Chondrocyte (in vitro differentiated cells): Measurements from ENCODE around the gene VRK3. TPM values are rescaled to one million over a fixed set of nuclear protein-coding genes. Genes with fewer than 3 reads are reported as not detected.
"Not testable (repeated sequence)": the region's sequence is repeated elsewhere in the genome, so short reads cannot be mapped to it uniquely, and the experiment has no call there.

Experiments used
- DNase-seq: peaks from one replicate; pipeline ENCODE4 v3.0.0; 2021; ENCODE audit warnings: mixed read lengths, low spot score
- H3K27ac Mint-ChIP-seq: one replicate; pipeline ENCODE4 v1.8.0; 2021; ENCODE audit warnings: mild to moderate bottlenecking, moderate library complexity, mixed read lengths; ENCODE audit not compliant: unreplicated experiment
- H3K27me3 Mint-ChIP-seq: 2 replicates; pipeline ENCODE4 v1.8.0; 2021; ENCODE audit warnings: low read depth, mixed read lengths
- H3K36me3 Mint-ChIP-seq: 2 replicates; pipeline ENCODE4 v1.8.0; 2021; ENCODE audit warnings: low read depth, mixed read lengths
- H3K4me1 Mint-ChIP-seq: 2 replicates; pipeline ENCODE4 v1.8.0; 2021; ENCODE audit warnings: low read depth, mild to moderate bottlenecking, mixed read lengths
- H3K4me3 Mint-ChIP-seq: one replicate; pipeline ENCODE4 v1.8.0; 2021; ENCODE audit warnings: mild to moderate bottlenecking, moderate library complexity, mixed read lengths; ENCODE audit not compliant: unreplicated experiment
- H3K9me3 Mint-ChIP-seq: 2 replicates; pipeline ENCODE4 v1.8.0; 2021; ENCODE audit warnings: low read depth, mixed read lengths
- long read RNA-seq: library from polyadenylated mRNA; stranded (forward); transcript quantifications from one replicate; pipeline ENCODE4 v2.0.0, GENCODE V29; 2021
- total RNA-seq: library from RNA; stranded (reverse); gene quantifications from 3 replicates; pipeline ENCODE4 v1.2.1, GENCODE V29; 2021
- TF ChIP-seq, protein P1 (sequence below): fragments of 200-600 bp; sonication (generic); IDR thresholded peaks from 2 replicates; pipeline ENCODE4 v1.5.0; 2021; ENCODE audit warnings: antibody characterized with exemption, mild to moderate bottlenecking, moderate library complexity

Gene VRK3, protein sequence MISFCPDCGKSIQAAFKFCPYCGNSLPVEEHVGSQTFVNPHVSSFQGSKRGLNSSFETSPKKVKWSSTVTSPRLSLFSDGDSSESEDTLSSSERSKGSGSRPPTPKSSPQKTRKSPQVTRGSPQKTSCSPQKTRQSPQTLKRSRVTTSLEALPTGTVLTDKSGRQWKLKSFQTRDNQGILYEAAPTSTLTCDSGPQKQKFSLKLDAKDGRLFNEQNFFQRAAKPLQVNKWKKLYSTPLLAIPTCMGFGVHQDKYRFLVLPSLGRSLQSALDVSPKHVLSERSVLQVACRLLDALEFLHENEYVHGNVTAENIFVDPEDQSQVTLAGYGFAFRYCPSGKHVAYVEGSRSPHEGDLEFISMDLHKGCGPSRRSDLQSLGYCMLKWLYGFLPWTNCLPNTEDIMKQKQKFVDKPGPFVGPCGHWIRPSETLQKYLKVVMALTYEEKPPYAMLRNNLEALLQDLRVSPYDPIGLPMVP
- 21.0 to 21.9 TPM (median 21.1 TPM) in 3 replicates for total RNA-seq
- long read RNA-seq, transcript VRK3-217 (15 exons, 2,126 nt): major isoform, 10 of 28 reads
- long read RNA-seq, partial matches to known transcripts: 3 of 28 reads
- long read RNA-seq, other reads (novel, unspliced or antisense): 14 of 28 reads

DNA sequence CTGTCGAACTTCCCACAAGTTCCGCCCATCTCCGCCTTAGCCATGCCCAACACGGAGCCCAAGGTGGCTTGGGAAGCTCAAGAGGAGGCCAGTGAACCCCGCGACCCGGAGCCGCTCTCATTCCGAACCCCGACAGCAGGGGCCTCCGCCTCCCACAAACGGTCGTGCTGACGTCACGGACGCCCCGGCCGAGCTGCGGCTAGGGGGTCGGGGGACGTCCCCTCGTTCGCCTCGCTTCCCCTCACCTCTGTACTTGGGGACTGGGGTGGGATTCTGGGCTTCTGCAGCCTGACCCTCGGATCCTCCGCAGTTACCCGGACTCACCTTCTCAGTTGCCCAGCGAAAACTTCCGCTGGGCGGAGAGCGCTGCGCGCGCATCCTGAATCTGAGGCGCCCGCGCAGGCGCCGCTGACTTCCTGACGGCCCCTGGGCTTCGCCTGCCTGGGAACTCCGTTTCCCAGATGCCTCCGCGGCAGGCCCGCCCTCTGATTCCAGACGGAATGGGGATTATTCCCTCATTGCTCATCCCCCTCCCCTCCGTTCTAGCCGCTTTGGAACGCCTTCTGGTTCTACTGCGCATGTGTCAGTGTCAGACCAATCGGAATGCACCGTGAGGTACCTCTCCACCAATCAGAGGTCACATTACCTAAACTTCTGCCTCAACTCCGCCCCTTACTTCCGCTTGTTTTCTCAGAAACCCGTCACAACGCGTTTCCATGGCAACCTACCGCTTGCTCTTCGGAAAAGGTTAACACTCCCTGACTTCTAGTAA, at the start of gene VRK3:
Gene VRK3 (minus strand): TSS at position 351 of the 772 bp plus-strand sequence. CDS start 9,210 bp downstream, outside the sequence.
- no peaks in the 10 kb centered on the region for H3K36me3 Mint-ChIP-seq
- H3K27ac Mint-ChIP-seq: peak within 1 kb of the TSS; percentile 97
- no peaks in the 10 kb centered on the region for H3K27me3 Mint-ChIP-seq
- peak within 1 kb of the TSS; percentile 96 for H3K4me3 Mint-ChIP-seq
- peaks cover 29% of the 10 kb centered on the region for H3K4me1 Mint-ChIP-seq
- TF ChIP-seq, protein P1, sequence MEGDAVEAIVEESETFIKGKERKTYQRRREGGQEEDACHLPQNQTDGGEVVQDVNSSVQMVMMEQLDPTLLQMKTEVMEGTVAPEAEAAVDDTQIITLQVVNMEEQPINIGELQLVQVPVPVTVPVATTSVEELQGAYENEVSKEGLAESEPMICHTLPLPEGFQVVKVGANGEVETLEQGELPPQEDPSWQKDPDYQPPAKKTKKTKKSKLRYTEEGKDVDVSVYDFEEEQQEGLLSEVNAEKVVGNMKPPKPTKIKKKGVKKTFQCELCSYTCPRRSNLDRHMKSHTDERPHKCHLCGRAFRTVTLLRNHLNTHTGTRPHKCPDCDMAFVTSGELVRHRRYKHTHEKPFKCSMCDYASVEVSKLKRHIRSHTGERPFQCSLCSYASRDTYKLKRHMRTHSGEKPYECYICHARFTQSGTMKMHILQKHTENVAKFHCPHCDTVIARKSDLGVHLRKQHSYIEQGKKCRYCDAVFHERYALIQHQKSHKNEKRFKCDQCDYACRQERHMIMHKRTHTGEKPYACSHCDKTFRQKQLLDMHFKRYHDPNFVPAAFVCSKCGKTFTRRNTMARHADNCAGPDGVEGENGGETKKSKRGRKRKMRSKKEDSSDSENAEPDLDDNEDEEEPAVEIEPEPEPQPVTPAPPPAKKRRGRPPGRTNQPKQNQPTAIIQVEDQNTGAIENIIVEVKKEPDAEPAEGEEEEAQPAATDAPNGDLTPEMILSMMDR: peak; percentile 41
- DNase-seq: peak; percentile 99
- H3K9me3 Mint-ChIP-seq: no peaks in the 10 kb centered on the region

DNA sequence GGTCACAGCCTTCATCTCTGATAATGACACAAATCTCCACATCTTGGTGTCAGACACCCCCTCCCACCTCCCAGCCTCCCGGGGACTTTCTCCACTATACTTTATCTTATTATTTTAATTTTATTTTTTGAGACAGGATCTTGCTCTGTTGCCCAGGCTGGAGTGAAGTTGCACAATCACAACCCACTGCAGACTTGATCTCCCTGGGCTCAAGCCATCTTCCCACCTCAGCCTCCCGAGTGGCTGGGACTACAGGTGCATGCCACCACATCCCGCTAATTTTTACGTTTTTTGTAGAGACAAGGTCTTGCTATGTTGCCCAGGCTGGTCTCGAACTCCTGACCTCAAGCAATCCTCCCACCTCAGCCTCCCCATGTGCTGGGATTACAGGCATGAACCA, 43.2 kb upstream of the VRK3 start:
- not testable (repeated sequence) for H3K4me1 Mint-ChIP-seq, H3K36me3 Mint-ChIP-seq, H3K27me3 Mint-ChIP-seq, H3K27ac Mint-ChIP-seq, H3K9me3 Mint-ChIP-seq, H3K4me3 Mint-ChIP-seq, DNase-seq

DNA sequence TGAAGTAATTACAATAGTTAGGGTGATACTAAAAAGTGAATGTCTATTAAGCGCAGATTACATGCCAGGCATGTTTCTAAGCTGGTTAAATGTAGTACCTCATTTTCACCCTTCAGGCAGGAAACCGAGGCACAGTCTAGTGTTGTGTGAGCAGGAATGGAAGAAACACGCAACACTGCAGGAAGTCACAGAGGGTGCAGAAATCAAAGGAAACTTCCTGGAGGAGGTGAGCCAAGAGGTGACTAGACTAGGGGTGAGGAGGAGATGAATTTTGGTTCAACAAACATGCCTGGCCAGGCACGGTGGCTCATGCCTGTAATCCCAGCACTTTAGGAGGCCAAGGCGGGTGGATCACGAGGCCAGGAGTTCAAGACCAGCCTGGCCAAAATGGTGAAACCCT, 42.4 kb upstream of the VRK3 start:
- Mint-ChIP-seq H3K4me1 (no peaks in the 10 kb centered on the region), H3K9me3 (no peaks in the 10 kb centered on the region), H3K4me3 (no peak overlapping the region), H3K36me3 (no peaks in the 10 kb centered on the region), H3K27ac (no peak overlapping the region), H3K27me3 (peaks cover 5% of the 10 kb centered on the region)
- TF ChIP-seq, protein P1: no peak
- DNase-seq: no peak

DNA sequence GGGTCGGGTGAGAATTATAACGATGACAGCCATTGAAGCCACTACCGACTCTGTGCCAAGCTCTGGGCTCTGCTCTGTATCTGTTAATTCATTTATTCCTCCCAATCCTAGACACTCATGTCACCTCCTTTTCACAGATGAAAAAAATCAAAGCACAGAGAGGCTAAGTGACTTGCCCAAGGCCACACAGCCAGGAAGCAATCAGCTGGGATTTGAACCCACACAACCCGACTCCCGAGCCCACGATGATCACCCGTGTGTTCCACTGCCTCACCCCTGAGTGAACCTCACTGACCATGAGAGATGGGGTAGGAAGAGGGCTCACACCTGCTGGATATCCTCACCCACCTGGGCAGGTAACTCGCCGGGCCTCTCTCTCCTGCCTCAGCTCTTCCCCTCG, 40.8 kb upstream of the VRK3 start:
- Mint-ChIP-seq H3K27ac (no peak overlapping the region), H3K36me3 (no peaks in the 10 kb centered on the region), H3K4me3 (no peak overlapping the region), H3K27me3 (peaks cover 3% of the 10 kb centered on the region), H3K9me3 (peaks cover 10% of the 10 kb centered on the region), H3K4me1 (no peaks in the 10 kb centered on the region)
- DNase-seq: no peak
- TF ChIP-seq, protein P1: no peak

DNA sequence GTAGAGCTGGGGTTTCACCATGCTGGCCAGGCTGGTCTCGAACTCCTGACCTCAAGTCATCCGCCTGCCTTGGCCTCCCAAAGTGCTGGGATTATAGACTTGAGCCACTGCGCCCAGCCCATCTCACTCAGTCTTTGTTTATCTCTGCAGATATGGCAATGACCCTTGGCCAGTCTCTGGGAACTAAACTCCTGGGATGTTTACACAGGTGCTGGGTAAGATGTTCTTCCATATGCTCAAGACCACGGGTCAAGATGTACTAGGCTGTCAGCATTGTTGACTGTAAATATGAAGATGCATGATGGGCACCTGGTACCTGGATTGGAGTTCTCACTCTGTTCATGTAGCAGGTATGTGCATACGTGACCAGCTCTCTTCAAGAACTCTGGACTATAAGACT, 36.5 kb upstream of the VRK3 start:
- DNase-seq: no peak
- Mint-ChIP-seq H3K27ac (no peak overlapping the region), H3K9me3 (peaks cover 38% of the 10 kb centered on the region), H3K4me3 (no peak overlapping the region), H3K27me3 (no peaks in the 10 kb centered on the region), H3K36me3 (peaks cover 7% of the 10 kb centered on the region), H3K4me1 (no peaks in the 10 kb centered on the region)
- TF ChIP-seq, protein P1: no peak
